Pancreas (tissue), 10 donors: Measurements from ENCODE around the gene METAP1D. TPM values are rescaled to one million over a fixed set of nuclear protein-coding genes. Genes with fewer than 3 reads are reported as not detected.

Experiments
- ATAC-seq, 4 donors: fragments of 200-7000 bp; cut with Tn5 transposase; one replicate each; pipeline versions ENCODE4 v1.8.0 to v1.9.1; 2020; ENCODE audit warnings: mild to moderate bottlenecking in 4 of 4, moderate library complexity in 4 of 4
- DNase-seq, 6 donors: peaks; one replicate each; pipeline ENCODE4 v3.0.0-alpha.2; 2020
- FAIRE-seq: peaks from 2 replicates; lab custom pipeline; 2012; peaks lifted over from hg19 to GRCh38; lab: Jason Lieb, UNC
- H3K27ac ChIP-seq, 4 donors: fragments of 200-600 bp; sonication (generic); 1 replicate in 3 of 4; 2 replicates in 1 of 4; pipeline versions ENCODE4 v1.5.0 to v1.8.0; 2020
- H3K27me3 ChIP-seq, 4 donors: fragments of 200-600 bp; one replicate each; pipeline ENCODE4 v1.8.0; 2021
- H3K36me3 ChIP-seq, 3 donors: fragments of 200-600 bp; sonication (generic) in 1 of 3; one replicate each; pipeline versions ENCODE4 v1.5.0 to v1.8.0; 2020 to 2021
- H3K4me1 ChIP-seq, 3 donors: fragments of 200-600 bp; one replicate each; pipeline ENCODE4 v1.8.0; 2021
- H3K4me3 ChIP-seq, 4 donors: fragments of 200-600 bp; sonication (generic) in 2 of 4; one replicate each; pipeline versions ENCODE4 v1.5.0 to v1.8.0; 2020 to 2021
- H3K9me3 ChIP-seq, 4 donors: fragments of 200-600 bp; one replicate each; pipeline ENCODE4 v1.8.0; 2021
- WGBS, 2 donors: extraction: QIAGEN DNeasy Blood & Tissue Kit; methylation state at CpG; one replicate each; pipeline ENCODE4 v1.1.7; 2013; 5-methylcytosine and 5-hydroxymethylcytosine counted together
- intact Hi-C, 3 donors: fragments of 100-400 bp; cut with DNase I; formaldehyde crosslinking; loops; one replicate each; pipeline versions ENCODE4 v1.11.1 to v1.14.2; 2022
- polyA plus RNA-seq, 2 donors: library from polyadenylated mRNA; stranded (reverse); fragments of 200-250 nt; gene quantifications; one replicate each; pipeline ENCODE4 v1.2.3, GENCODE V29; 2013
- total RNA-seq, 6 donors: library from RNA; stranded (reverse); fragmentation: NEBNext Ultra II Directional in 4 of 6; extraction: Animal tissue kit (Norgen Biotek cat#: 25700) in 4 of 6; gene quantifications; one replicate each; pipeline versions ENCODE4 v1.2.1 to v1.2.4, GENCODE V29; 2021 to 2023
- TF ChIP-seq, protein P1 (sequence below), 4 donors: fragments of 200-600 bp; sonication (generic) in 3 of 4; IDR thresholded peaks; one replicate each; pipeline versions ENCODE4 v1.5.0 to v1.8.0; 2021; ENCODE audit warnings: antibody characterized with exemption in 4 of 4
- donor health status: healthy with polysubstance abuse.
- donor health status: DM: no; HTN: no; CAD: no; lungs with moderate emphysema.
- donor health status: DM: no; HTN: no; CAD: no.
- donor health status: control.
- donor health status: control.
- donor health status: Bipolar disorder and iron deficiency.
- donor health status: DM: yes; HTN: yes; CAD: no.
- donor health status: DM: no; HTN: no; CAD: no.
- donor health status: DM: no; HTN: no; CAD: no.
- donor health status: DM: yes; HTN: yes; CAD: no.

The METAP1D gene
- total and polyA plus RNA-seq, 8 donors, result 3.0 to 11.4 (median 4.6) TPM

DNA sequence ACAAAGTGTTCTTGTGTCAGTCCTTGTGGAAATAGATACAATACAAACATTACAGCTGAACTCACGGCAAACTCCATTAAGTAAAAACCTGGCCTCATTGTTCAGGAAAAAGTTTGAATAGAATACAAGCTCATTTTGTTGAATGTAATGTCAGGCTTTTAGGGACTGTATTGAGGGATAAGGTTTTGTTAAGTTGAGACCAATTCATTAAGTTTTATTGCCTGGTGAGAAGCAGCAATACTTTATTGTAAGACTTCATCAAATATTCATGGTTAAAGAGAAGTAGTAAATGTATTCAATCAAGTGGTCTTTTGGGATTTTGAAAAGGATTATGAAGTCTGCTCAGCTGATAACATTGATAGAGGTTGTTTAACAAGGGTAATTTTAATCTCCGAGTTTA lies 35.4 kb upstream of the METAP1D start:
- TF ChIP-seq, protein P1, sequence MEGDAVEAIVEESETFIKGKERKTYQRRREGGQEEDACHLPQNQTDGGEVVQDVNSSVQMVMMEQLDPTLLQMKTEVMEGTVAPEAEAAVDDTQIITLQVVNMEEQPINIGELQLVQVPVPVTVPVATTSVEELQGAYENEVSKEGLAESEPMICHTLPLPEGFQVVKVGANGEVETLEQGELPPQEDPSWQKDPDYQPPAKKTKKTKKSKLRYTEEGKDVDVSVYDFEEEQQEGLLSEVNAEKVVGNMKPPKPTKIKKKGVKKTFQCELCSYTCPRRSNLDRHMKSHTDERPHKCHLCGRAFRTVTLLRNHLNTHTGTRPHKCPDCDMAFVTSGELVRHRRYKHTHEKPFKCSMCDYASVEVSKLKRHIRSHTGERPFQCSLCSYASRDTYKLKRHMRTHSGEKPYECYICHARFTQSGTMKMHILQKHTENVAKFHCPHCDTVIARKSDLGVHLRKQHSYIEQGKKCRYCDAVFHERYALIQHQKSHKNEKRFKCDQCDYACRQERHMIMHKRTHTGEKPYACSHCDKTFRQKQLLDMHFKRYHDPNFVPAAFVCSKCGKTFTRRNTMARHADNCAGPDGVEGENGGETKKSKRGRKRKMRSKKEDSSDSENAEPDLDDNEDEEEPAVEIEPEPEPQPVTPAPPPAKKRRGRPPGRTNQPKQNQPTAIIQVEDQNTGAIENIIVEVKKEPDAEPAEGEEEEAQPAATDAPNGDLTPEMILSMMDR (IDR thresholded peaks at IDR 0.05), result no peak
- DNase-seq (no peak), FAIRE-seq (no peak)

DNA sequence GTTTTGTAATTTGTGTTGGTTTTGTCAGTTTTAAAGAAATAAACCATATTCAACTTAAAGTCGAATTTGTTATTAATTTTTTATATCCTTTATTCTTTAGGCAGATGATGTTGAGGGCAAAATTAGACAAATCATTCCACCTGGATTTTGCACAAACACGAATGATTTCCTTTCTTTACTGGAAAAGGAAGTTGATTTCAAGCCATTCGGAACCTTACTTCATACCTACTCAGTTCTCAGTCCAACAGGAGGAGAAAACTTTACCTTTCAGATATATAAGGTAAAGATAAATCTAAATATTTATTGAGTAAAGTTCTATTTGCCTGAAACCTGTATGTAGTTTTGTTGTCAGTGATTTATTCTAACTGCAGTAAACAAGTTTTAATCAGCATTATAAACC lies 34.5 kb upstream of the METAP1D start:
- 73 to 90% methylated on average over 3 of the region's 3 CpGs for WGBS, 2 donors
- Histone ChIP-seq H3K27ac (no peak overlapping the region), H3K4me1 (no peaks in the 10 kb centered on the region), H3K36me3 (peaks cover 0 to 12% (median 10%) of the 10 kb centered on the region in 3 donors), H3K9me3 (no peaks in the 10 kb centered on the region), H3K4me3 (no peak overlapping the region), H3K27me3 (no peaks in the 10 kb centered on the region)
- DNase-seq (no peak), FAIRE-seq (no peak), ATAC-seq (no peak)
- intact Hi-C loops, result no loop called here
- TF ChIP-seq, protein P1 (IDR thresholded peaks at IDR 0.05), result no peak

More for the DNA sequence above, 35.4 kb upstream of the METAP1D start:
- Histone ChIP-seq H3K27me3 (no peaks in the 10 kb centered on the region), H3K27ac (no peak overlapping the region), H3K36me3 (peaks cover 0 to 12% (median 10%) of the 10 kb centered on the region in 3 donors), H3K4me1 (no peaks in the 10 kb centered on the region), H3K9me3 (no peaks in the 10 kb centered on the region), H3K4me3 (no peak overlapping the region)
- ATAC-seq, result no peak
- intact Hi-C loops, result no loop called here
- 80 to 89% methylated on average over 2 of the region's 2 CpGs for WGBS, 2 donors

DNA sequence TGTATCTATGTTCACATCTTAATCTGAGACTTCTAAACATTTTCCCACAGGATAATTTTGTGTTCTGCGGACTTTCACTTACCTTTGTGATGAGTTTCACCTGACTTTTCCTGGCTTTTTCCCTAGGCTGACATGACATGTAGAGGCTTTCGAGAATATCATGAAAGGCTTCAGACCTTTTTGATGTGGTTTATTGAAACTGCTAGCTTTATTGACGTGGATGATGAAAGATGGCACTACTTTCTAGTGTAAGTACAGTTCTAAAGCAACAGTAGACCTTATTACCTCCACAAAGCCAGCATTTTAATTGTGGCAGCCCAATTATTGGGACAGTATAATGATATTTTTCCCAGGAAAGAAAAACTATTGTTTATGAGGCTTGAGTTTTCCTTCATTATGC lies 34.1 kb upstream of the METAP1D start:
- no peaks in the 10 kb centered on the region for H3K4me1 ChIP-seq
- H3K36me3 ChIP-seq, result peaks cover 0 to 12% (median 10%) of the 10 kb centered on the region in 3 donors
- intact Hi-C loops, result no loop called here

DNA sequence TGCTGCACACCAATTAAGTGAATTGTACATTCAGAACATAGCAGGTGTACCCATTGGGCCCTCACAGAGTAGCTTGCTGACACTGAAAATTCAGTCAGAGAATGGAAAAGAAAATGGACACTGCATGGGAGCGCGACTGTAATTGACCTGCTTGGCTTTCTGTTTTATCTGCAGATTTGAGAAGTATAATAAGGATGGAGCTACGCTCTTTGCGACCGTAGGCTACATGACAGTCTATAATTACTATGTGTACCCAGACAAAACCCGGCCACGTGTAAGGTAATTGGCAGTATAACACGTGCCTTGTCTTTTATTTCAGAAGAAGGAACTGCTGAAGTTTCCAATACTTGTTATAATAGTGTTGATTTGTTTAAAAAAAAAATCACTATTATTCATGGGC lies 33.5 kb upstream of the METAP1D start:
- H3K27me3 ChIP-seq, result no peaks in the 10 kb centered on the region
- no peaks in the 10 kb centered on the region for H3K9me3 ChIP-seq
- no peak overlapping the region for H3K4me3 ChIP-seq
- WGBS, 2 donors, result 94 to 95% methylated on average over 8 of the region's 8 CpGs
- DNase-seq (no peak), FAIRE-seq (no peak), ATAC-seq (no peak)
- no peak overlapping the region for H3K27ac ChIP-seq
- H3K4me1 ChIP-seq, result no peaks in the 10 kb centered on the region
- intact Hi-C loops, result no loop called here
- TF ChIP-seq, protein P1 (IDR thresholded peaks at IDR 0.05), result no peak
- H3K36me3 ChIP-seq, result peaks cover 0 to 12% (median 10%) of the 10 kb centered on the region in 3 donors

More for the DNA sequence above, 34.1 kb upstream of the METAP1D start:
- H3K27me3 ChIP-seq, result no peaks in the 10 kb centered on the region
- H3K4me3 ChIP-seq, result no peak overlapping the region
- no peak overlapping the region for H3K27ac ChIP-seq
- WGBS, 2 donors, result 99% methylated on average over 3 of the region's 3 CpGs
- no peaks in the 10 kb centered on the region for H3K9me3 ChIP-seq
- TF ChIP-seq, protein P1 (IDR thresholded peaks at IDR 0.05), result no peak
- no peak for DNase-seq
- no peak for ATAC-seq
- FAIRE-seq, result no peak

DNA sequence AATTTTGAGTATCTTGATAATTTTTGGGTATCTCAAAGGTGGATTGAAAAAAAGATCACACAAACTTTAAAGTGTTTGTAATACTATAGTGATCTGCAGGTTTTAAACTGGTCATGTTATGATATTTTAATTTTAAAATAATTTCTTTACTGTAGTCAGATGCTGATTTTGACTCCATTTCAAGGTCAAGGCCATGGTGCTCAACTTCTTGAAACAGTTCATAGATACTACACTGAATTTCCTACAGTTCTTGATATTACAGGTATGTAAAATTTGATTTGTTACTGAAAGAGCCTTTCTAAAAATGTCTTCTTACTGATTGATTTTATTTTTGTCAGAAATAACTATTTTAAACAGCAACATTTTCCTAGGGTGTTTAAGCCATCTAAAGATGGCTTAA lies 33.1 kb upstream of the METAP1D start:
- peak; percentile 32 for FAIRE-seq

More for the DNA sequence above, 33.1 kb upstream of the METAP1D start:
- TF ChIP-seq, protein P1 (IDR thresholded peaks at IDR 0.05), result no peak
- peaks cover 0 to 12% (median 10%) of the 10 kb centered on the region in 3 donors for H3K36me3 ChIP-seq
- H3K4me1 ChIP-seq, result no peaks in the 10 kb centered on the region
- intact Hi-C loops, result no loop called here
- H3K27ac ChIP-seq, result no peak overlapping the region
- ATAC-seq, result no peak
- no peak for DNase-seq
- no peaks in the 10 kb centered on the region for H3K27me3 ChIP-seq
- no peaks in the 10 kb centered on the region for H3K9me3 ChIP-seq
- H3K4me3 ChIP-seq, result no peak overlapping the region
